Neural cell (in vitro differentiated cells): ENCODE measurements around the gene SPRYD4. TPM values are rescaled to one million over a fixed set of nuclear protein-coding genes. Genes with fewer than 3 reads are reported as not detected.

Source experiments
- H2AFZ ChIP-seq: fragments of 200-600, 300-800 bp; sonication (generic), shearing (Covaris generic); 2 replicates; pipeline ENCODE4 v1.6.0; 2014; ENCODE audit warnings: low read depth, mild to moderate bottlenecking, antibody characterized with exemption, low read length, moderate library complexity
- H3F3A ChIP-seq: fragments of 200-600 bp; shearing (Covaris generic); 2 replicates; pipeline ENCODE4 v1.6.1; 2016; ENCODE audit warnings: mild to moderate bottlenecking, moderate library complexity, mixed read lengths, antibody characterized with exemption, low read length; ENCODE audit not compliant: insufficient read depth, poor library complexity, severe bottlenecking
- H3K27ac ChIP-seq: fragments of 200-600, 300-800 bp; sonication (generic), shearing (Covaris generic); 2 replicates; pipeline ENCODE4 v1.5.1; 2014; ENCODE audit warnings: mild to moderate bottlenecking, low read length, moderate library complexity
- H3K27me3 ChIP-seq: fragments of 300-800, 200-600 bp; sonication (generic), shearing (Covaris generic); 2 replicates; pipeline ENCODE4 v1.6.0; 2014; ENCODE audit warnings: mild to moderate bottlenecking, low read depth, low read length, moderate library complexity; ENCODE audit not compliant: insufficient read depth
- H3K36me3 ChIP-seq: fragments of 300-800, 200-600 bp; sonication (generic), shearing (Covaris generic); 2 replicates; pipeline ENCODE4 v1.5.1; 2014; ENCODE audit warnings: mild to moderate bottlenecking, antibody characterized with exemption, low read length, moderate library complexity; ENCODE audit not compliant: insufficient read depth
- H3K4me2 ChIP-seq: fragments of 300-800, 200-600 bp; sonication (generic), shearing (Covaris generic); 2 replicates; pipeline ENCODE4 v1.6.0; 2014; ENCODE audit warnings: mild to moderate bottlenecking, low read length
- H3K4me3 ChIP-seq: fragments of 300-800, 200-600 bp; sonication (generic), shearing (Covaris generic); 2 replicates; pipeline ENCODE4 v1.5.1; 2014; ENCODE audit warnings: mild to moderate bottlenecking, low read length, moderate library complexity
- H3K79me2 ChIP-seq: fragments of 200-600 bp; shearing (Covaris generic); replicated peaks from 2 replicates; pipeline ENCODE4 v1.6.0; 2014; ENCODE audit warnings: mild to moderate bottlenecking, low read length, moderate library complexity; ENCODE audit not compliant: insufficient read depth
- H3K9ac ChIP-seq: fragments of 300-800, 200-600 bp; sonication (generic), shearing (Covaris generic); 2 replicates; pipeline ENCODE4 v1.6.1; 2016; ENCODE audit warnings: mild to moderate bottlenecking, low read length, mixed read lengths
- H3K9me2 ChIP-seq: fragments of 200-600 bp; shearing (Covaris generic); 2 replicates; pipeline ENCODE4 v1.6.1; 2016; ENCODE audit warnings: mild to moderate bottlenecking, low read length, mixed read lengths; ENCODE audit not compliant: insufficient read depth
- H3K9me3 ChIP-seq: fragments of 200-600, 300-800 bp; sonication (generic), shearing (Covaris generic); 2 replicates; pipeline ENCODE4 v1.6.1; 2016; ENCODE audit warnings: mild to moderate bottlenecking, mixed run types, low read length, moderate library complexity, mixed read lengths
- H4K20me1 ChIP-seq: fragments of 200-600 bp; shearing (Covaris generic); 2 replicates; pipeline ENCODE4 v1.6.1; 2016; ENCODE audit warnings: mild to moderate bottlenecking, mixed run types; ENCODE audit not compliant: insufficient read depth
- EP300 ChIP-seq: fragments of 450-650 bp; conservative IDR thresholded peaks from 2 replicates; pipeline ENCODE4 v1.6.1; 2014; ENCODE audit warnings: antibody characterized with exemption, mild to moderate bottlenecking, moderate library complexity; ENCODE audit not compliant: poor library complexity, severe bottlenecking
- EZH2 ChIP-seq: fragments of 200-600, 300-800 bp; shearing (Covaris generic), sonication (generic); IDR thresholded peaks from 2 replicates; pipeline ENCODE4 v1.6.1; 2014; ENCODE audit warnings: antibody characterized with exemption, low read length, borderline replicate concordance, mild to moderate bottlenecking; ENCODE audit not compliant: insufficient read depth, poor library complexity, severe bottlenecking
- MXI1 ChIP-seq: fragments of 450-650 bp; conservative IDR thresholded peaks from 2 replicates; pipeline ENCODE4 v1.6.1; 2014; ENCODE audit warnings: antibody characterized with exemption, mild to moderate bottlenecking; ENCODE audit not compliant: poor library complexity, severe bottlenecking
- POLR2AphosphoS5 ChIP-seq: IDR thresholded peaks from 2 replicates; pipeline ENCODE4 v1.6.1; 2012
- RAD21 ChIP-seq: fragments of 450-650 bp; conservative IDR thresholded peaks from 2 replicates; pipeline ENCODE4 v1.6.1; 2014; ENCODE audit warnings: antibody characterized with exemption, mild to moderate bottlenecking, moderate library complexity
- SMC3 ChIP-seq: fragments of 450-650 bp; conservative IDR thresholded peaks from 2 replicates; pipeline ENCODE4 v1.6.1; 2014; ENCODE audit warnings: antibody characterized with exemption, mild to moderate bottlenecking, moderate library complexity; ENCODE audit not compliant: poor library complexity
- TAF1 ChIP-seq: IDR thresholded peaks from 2 replicates; pipeline ENCODE4 v1.6.1; 2012; ENCODE audit warnings: low read depth
- polyA plus RNA-seq: library from polyadenylated mRNA; depleted of rRNA; stranded (reverse); fragments of >200 nt; gene quantifications from 2 replicates; pipeline ENCODE4 v1.2.3, GENCODE V29; 2014
- TF ChIP-seq, protein P1 (sequence below): fragments of 450-650 bp; IDR thresholded peaks from 2 replicates; pipeline ENCODE4 v1.5.1; 2014; ENCODE audit warnings: antibody characterized with exemption, mild to moderate bottlenecking, moderate library complexity; ENCODE audit not compliant: poor library complexity, severe bottlenecking
- TF ChIP-seq, protein P2 (sequence below): IDR thresholded peaks from 2 replicates; pipeline ENCODE4 v1.6.1; 2012; ENCODE audit warnings: borderline replicate concordance

Gene SPRYD4
- polyA plus RNA-seq, 1 donor from 2014 or later = 1.8 TPM

DNA sequence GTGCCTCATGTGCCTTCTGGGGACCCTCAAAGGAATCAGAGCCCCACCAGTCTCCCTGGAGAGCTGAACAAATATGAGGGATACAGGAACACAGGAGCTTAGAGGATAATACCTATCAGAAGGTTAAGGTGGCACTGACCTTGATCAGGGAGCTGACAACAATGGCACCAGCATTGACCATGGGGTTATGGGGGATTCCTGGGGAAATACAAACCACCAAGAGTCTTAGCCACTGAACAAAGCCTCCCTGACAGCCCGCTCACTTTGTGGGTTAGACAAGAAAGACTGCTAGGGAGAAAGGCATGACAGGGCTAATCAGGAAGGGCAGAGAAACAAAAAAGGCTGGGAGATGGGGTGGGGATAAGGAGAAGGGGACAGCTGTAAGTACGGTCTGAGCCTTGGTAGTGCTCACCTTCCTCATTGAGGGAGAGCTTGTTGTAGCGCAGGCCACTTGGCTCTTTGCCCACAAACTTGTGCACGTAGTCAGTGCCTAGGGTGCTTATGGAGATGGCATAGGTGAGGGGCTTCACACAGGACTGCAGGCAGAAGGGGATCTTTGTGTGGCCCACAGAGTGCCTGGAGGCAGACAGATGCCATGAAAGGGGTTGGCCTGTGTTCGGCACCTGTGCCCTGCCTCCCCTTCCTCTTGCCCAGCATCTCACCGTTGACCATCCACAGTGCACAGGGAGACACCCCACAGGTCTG lies 9.3 kb downstream of the SPRYD4 start:
- Histone ChIP-seq H4K20me1 (no peaks in the 10 kb centered on the region), H3K4me2 (no peak overlapping the region), H3K27ac (no peak overlapping the region), H3K9ac (no peak overlapping the region), H3K9me3 (no peaks in the 10 kb centered on the region), H3K4me3 (no peak overlapping the region), H3K9me2 (no peaks in the 10 kb centered on the region), H2AFZ (no peak overlapping the region), H3K27me3 (no peaks in the 10 kb centered on the region), H3K36me3 (peaks cover 3% of the 10 kb centered on the region), H3F3A (no peaks in the 10 kb centered on the region), H3K79me2 (no peaks in the 10 kb centered on the region)
- TF ChIP-seq, protein P1, sequence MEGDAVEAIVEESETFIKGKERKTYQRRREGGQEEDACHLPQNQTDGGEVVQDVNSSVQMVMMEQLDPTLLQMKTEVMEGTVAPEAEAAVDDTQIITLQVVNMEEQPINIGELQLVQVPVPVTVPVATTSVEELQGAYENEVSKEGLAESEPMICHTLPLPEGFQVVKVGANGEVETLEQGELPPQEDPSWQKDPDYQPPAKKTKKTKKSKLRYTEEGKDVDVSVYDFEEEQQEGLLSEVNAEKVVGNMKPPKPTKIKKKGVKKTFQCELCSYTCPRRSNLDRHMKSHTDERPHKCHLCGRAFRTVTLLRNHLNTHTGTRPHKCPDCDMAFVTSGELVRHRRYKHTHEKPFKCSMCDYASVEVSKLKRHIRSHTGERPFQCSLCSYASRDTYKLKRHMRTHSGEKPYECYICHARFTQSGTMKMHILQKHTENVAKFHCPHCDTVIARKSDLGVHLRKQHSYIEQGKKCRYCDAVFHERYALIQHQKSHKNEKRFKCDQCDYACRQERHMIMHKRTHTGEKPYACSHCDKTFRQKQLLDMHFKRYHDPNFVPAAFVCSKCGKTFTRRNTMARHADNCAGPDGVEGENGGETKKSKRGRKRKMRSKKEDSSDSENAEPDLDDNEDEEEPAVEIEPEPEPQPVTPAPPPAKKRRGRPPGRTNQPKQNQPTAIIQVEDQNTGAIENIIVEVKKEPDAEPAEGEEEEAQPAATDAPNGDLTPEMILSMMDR = no peak
- no peak for TF ChIP-seq TAF1
- no peak for TF ChIP-seq RAD21
- TF ChIP-seq POLR2AphosphoS5 = no peak

DNA sequence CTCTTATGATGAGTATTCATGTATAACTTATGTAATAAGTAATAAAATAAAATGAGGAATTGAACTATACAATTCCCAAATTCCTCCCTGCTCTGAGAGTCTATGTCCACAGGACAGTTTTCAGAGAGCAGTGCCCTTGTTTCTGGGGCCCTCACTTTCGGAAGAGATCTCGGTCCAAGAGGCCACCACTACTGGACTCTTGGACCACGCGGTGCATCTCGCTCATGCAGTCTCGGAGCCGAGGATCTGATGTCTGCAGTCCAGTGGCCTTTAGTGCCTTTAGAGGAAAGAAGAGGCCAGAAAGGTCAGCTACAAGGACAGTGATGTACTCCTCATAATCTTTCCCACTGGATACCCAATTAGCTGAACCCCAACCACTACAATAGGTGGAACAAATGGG lies 11.2 kb downstream of the SPRYD4 start:
- TF ChIP-seq TAF1 = no peak
- TF ChIP-seq, protein P1 = no peak
- TF ChIP-seq MXI1 = no peak
- TF ChIP-seq POLR2AphosphoS5 = no peak
- TF ChIP-seq, protein P2, sequence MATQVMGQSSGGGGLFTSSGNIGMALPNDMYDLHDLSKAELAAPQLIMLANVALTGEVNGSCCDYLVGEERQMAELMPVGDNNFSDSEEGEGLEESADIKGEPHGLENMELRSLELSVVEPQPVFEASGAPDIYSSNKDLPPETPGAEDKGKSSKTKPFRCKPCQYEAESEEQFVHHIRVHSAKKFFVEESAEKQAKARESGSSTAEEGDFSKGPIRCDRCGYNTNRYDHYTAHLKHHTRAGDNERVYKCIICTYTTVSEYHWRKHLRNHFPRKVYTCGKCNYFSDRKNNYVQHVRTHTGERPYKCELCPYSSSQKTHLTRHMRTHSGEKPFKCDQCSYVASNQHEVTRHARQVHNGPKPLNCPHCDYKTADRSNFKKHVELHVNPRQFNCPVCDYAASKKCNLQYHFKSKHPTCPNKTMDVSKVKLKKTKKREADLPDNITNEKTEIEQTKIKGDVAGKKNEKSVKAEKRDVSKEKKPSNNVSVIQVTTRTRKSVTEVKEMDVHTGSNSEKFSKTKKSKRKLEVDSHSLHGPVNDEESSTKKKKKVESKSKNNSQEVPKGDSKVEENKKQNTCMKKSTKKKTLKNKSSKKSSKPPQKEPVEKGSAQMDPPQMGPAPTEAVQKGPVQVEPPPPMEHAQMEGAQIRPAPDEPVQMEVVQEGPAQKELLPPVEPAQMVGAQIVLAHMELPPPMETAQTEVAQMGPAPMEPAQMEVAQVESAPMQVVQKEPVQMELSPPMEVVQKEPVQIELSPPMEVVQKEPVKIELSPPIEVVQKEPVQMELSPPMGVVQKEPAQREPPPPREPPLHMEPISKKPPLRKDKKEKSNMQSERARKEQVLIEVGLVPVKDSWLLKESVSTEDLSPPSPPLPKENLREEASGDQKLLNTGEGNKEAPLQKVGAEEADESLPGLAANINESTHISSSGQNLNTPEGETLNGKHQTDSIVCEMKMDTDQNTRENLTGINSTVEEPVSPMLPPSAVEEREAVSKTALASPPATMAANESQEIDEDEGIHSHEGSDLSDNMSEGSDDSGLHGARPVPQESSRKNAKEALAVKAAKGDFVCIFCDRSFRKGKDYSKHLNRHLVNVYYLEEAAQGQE = no peak
- TF ChIP-seq RAD21 = no peak
- no peak for TF ChIP-seq EP300
- TF ChIP-seq SMC3 = no peak
- no peak for TF ChIP-seq EZH2
- Histone ChIP-seq H3K4me3 (no peak overlapping the region), H3K27me3 (no peaks in the 10 kb centered on the region), H3K9me2 (no peaks in the 10 kb centered on the region), H3K9me3 (no peaks in the 10 kb centered on the region), H3K79me2 (no peaks in the 10 kb centered on the region), H3F3A (no peaks in the 10 kb centered on the region), H2AFZ (no peak overlapping the region), H3K36me3 (no peaks in the 10 kb centered on the region), H3K9ac (no peak overlapping the region), H3K4me2 (no peak overlapping the region), H4K20me1 (no peaks in the 10 kb centered on the region), H3K27ac (no peak overlapping the region)
